GM06990 (cell line): ENCODE results near the gene RAB25.

Experiments used
- DNase-seq: peaks from one replicate; pipeline ENCODE4 v3.0.0-alpha.2; 2011; ENCODE audit not compliant: insufficient read length; ENCODE audit errors: extremely low read depth
- H3K27me3 ChIP-seq: replicated peaks from 2 replicates; pipeline ENCODE4 v1.6.0; 2011; ENCODE audit warnings: low read length; ENCODE audit not compliant: control insufficient read depth, insufficient read depth
- H3K36me3 ChIP-seq: 2 replicates; pipeline ENCODE4 v1.5.1; 2011; ENCODE audit warnings: low read length; ENCODE audit not compliant: control insufficient read depth, insufficient read depth
- H3K4me3 ChIP-seq: replicated peaks from 2 replicates; pipeline ENCODE4 v1.5.1; 2011; ENCODE audit warnings: low read depth, mild to moderate bottlenecking, control low read depth, low read length
- CTCF ChIP-seq: IDR thresholded peaks from 2 replicates; pipeline ENCODE4 v1.5.1; 2011; ENCODE audit warnings: low read length, control low read depth, mild to moderate bottlenecking, inconsistent platforms; ENCODE audit not compliant: insufficient read depth, poor library complexity, severe bottlenecking

The RAB25 gene

GRCh38 chr1:156056326-156056849 is 4.6 kb upstream of the RAB25 start:
- Histone ChIP-seq H3K4me3 (no peak overlapping the region), H3K27me3 (no peaks in the 10 kb centered on the region), H3K36me3 (peaks cover 2% of the 10 kb centered on the region)
- TF ChIP-seq CTCF, result no peak
- no peak for DNase-seq

- Histone ChIP-seq H3K4me3 (no peak overlapping the region), H3K27me3 (no peaks in the 10 kb centered on the region), H3K36me3 (peaks cover 2% of the 10 kb centered on the region)
- DNase-seq, result no peak
- no peak for TF ChIP-seq CTCF
Measured at GRCh38 chr1:156062189-156062588, 1.2 kb downstream of the RAB25 start.

- TF ChIP-seq CTCF, result no peak
- no peaks in the 10 kb centered on the region; the same call in none of the 2 replicates for H3K36me3 ChIP-seq
- no peak for DNase-seq
- no peaks in the 10 kb centered on the region for H3K27me3 ChIP-seq
- H3K4me3 ChIP-seq, result no peak overlapping the region
Measured at GRCh38 chr1:156063997-156064285, 3.0 kb downstream of the RAB25 start.

- no peak overlapping the region for H3K4me3 ChIP-seq
- no peak for DNase-seq
- H3K27me3 ChIP-seq, result no peaks in the 10 kb centered on the region
- no peak for TF ChIP-seq CTCF
- H3K36me3 ChIP-seq, result no peaks in the 10 kb centered on the region
Measured at GRCh38 chr1:156064615-156065014, 3.7 kb downstream of the RAB25 start.

GRCh38 chr1:156065212-156065611 is 4.3 kb downstream of the RAB25 start:
- H3K4me3 ChIP-seq, result no peak overlapping the region
- DNase-seq, result no peak
- no peaks in the 10 kb centered on the region for H3K36me3 ChIP-seq
- H3K27me3 ChIP-seq, result no peaks in the 10 kb centered on the region
- no peak for TF ChIP-seq CTCF

GRCh38 chr1:156065871-156066270 is 4.9 kb downstream of the RAB25 start:
- Histone ChIP-seq H3K27me3 (no peaks in the 10 kb centered on the region; the same call in 1 of the 2 replicates), H3K4me3 (no peak overlapping the region), H3K36me3 (no peaks in the 10 kb centered on the region)
- no peak for DNase-seq
- no peak for TF ChIP-seq CTCF
